ENCODE data around the gene WWOX. TPM values are rescaled to one million over a fixed set of nuclear protein-coding genes. Genes with fewer than 3 reads are reported as not detected.

WWOX gene
- total and polyA plus RNA-seq, 2 donors (not counting 1 experiment from before 2014, with no cell fraction given): 10.5 to 42.3 TPM

DNA sequence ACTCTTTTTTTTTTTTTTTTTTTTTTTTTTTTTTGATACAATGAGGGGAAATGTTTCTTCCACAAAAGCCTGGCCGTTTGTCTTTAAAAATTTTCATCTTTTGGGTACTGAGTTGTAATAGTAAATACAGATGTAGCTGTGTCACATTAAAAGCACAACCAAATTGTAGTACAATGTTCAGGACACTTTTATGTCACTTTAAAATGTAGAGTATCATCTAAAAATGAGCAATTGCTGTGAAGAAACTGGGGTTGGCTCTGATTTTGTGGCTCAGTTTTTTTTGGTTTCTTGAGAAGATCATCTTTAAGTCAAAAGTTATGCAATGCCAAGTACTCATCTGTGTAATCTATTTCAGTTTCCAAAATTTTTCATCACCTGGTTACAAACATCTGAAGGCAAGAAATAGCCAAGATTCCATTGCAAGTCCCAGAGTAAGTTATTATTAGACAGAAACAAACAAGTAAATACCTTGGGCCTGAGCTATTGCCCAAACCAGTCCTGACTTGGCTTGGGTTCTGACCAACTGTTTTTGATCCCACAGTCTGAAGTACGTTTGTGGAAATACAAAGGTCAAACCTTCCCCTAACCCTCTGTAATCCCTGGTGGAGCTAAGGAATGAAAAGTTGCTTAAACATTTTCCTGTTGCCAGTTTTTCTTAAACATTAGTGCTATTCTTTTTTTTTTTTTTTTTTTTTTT is 717.2 kb downstream of the WWOX start:
- Mint-ChIP-seq H3K27ac (no peak overlapping the region), H3K9me3 (ENCODE audit: insufficient read depth) (no peaks in the 10 kb centered on the region), H3K27me3 (no peaks in the 10 kb centered on the region), H3K4me3 (no peak overlapping the region), H3K4me1 (no peaks in the 10 kb centered on the region)
- DNase-seq (no peak), ATAC-seq (ENCODE audit: low read depth) (no peak)
- no peaks in the 10 kb centered on the region for H3K79me2 ChIP-seq (ENCODE audit: control insufficient read depth, insufficient read depth, low read length)
- no peak overlapping the region for H3K4me3 ChIP-seq (ENCODE audit: control extremely low read depth in 1 of 5, extremely low read depth in 1 of 5, insufficient read depth in 1 of 5, low read depth in 2 of 5, low read length in 4 of 5)
- POLR2A ChIA-PET: no interaction called here
- no CpG with 5 or more reads among the region's 2 CpGs for WGBS (ENCODE audit: insufficient coverage)
- CTCF ChIA-PET: interaction anchor here (0.6 kb wide), 1 partner anchor 11 kb away, joined by 3 read pairs; no protein-coding TSS in a partner anchor
- no peak overlapping the region for H2AFZ ChIP-seq (ENCODE audit: insufficient read depth, low read depth, low read length, poor library complexity, severe bottlenecking)
- no peak overlapping the region for H3K9ac ChIP-seq (ENCODE audit: low read length)
- H3K27ac ChIP-seq (ENCODE audit: low read length in 2 of 2): no peak overlapping the region
- H4K20me1 ChIP-seq (ENCODE audit: control insufficient read depth, insufficient read depth, low read length, poor library complexity, severe bottlenecking): peaks cover 13% of the 10 kb centered on the region
- no peaks in the 10 kb centered on the region for H3K4me1 ChIP-seq (ENCODE audit: control insufficient read depth in 2 of 2, insufficient read depth in 2 of 2, low read length in 2 of 2)
- no peaks in the 10 kb centered on the region for H3K9me3 ChIP-seq (ENCODE audit: control extremely low read depth in 1 of 3, control insufficient read depth in 2 of 3, insufficient read depth in 1 of 3, low read length in 2 of 3)
- no peaks in the 10 kb centered on the region for H3K27me3 ChIP-seq (replicated peaks in 1 of 4; ENCODE audit: control extremely low read depth in 1 of 4, control insufficient read depth in 3 of 4, insufficient read depth in 4 of 4, low read length in 3 of 4)
- no peaks in the 10 kb centered on the region for H3K36me3 ChIP-seq (replicated peaks in 1 of 2; ENCODE audit: control extremely low read depth in 1 of 2, control insufficient read depth in 1 of 2, extremely low read depth in 1 of 2, insufficient read depth in 2 of 2, low read length in 1 of 2)
- no peak overlapping the region for H3K4me2 ChIP-seq (replicated peaks; ENCODE audit: low read depth, low read length, poor library complexity, severe bottlenecking)
- intact Hi-C loops (cut with micrococcal nuclease): no loop called here
- TF ChIP-seq EZH2 (IDR thresholded peaks at IDR 0.05; ENCODE audit: borderline replicate concordance, insufficient read depth, low read depth, low read length, poor library complexity, severe bottlenecking): no peak
- no peak for TF ChIP-seq CTCF (IDR thresholded peaks at IDR 0.05)

DNA sequence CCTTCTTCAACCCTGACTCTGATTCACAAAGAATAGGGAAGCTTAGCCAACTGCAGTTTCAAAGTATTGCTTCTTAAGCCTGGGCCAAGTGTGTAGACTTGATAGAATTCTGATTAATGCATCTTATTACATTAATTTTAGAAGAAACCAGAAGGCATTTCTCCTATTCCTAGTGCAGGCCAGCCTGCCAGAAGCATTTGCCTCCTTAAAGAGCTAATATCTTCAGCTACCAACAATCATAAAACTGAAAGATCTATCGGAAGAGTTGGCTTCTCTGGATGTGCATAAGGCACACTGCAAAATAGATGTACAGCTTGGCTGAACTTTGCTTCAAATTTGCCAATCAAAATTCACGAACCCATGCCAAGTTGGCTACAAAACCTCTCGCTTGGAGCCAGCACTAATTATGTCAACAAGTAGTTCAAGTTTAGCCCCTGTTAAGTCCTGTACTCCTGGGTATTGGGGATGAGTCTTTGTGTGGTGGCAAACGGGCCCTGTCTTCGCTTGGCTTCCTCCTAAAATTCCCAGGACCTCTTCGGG is 717.8 kb downstream of the WWOX start:
- POLR2A ChIA-PET: no interaction called here
- H3K4me1 Mint-ChIP-seq: no peaks in the 10 kb centered on the region
- H3K9me3 Mint-ChIP-seq (ENCODE audit: insufficient read depth): no peaks in the 10 kb centered on the region
- no peaks in the 10 kb centered on the region for H3K36me3 ChIP-seq (replicated peaks in 1 of 2; ENCODE audit: control extremely low read depth in 1 of 2, control insufficient read depth in 1 of 2, extremely low read depth in 1 of 2, insufficient read depth in 2 of 2, low read length in 1 of 2)
- H2AFZ ChIP-seq (ENCODE audit: insufficient read depth, low read depth, low read length, poor library complexity, severe bottlenecking): no peak overlapping the region
- H3K79me2 ChIP-seq (ENCODE audit: control insufficient read depth, insufficient read depth, low read length): no peaks in the 10 kb centered on the region
- no peaks in the 10 kb centered on the region for H3K4me1 ChIP-seq (ENCODE audit: control insufficient read depth in 2 of 2, insufficient read depth in 2 of 2, low read length in 2 of 2)
- TF ChIP-seq CTCF (IDR thresholded peaks at IDR 0.05) (no peak), EZH2 (IDR thresholded peaks at IDR 0.05; ENCODE audit: borderline replicate concordance, insufficient read depth, low read depth, low read length, poor library complexity, severe bottlenecking) (no peak)
- H3K9ac ChIP-seq (ENCODE audit: low read length): no peak overlapping the region
- intact Hi-C loops (cut with micrococcal nuclease): no loop called here
- 100% methylated on average over 3 of the region's 6 CpGs for WGBS (ENCODE audit: insufficient coverage)
- H3K4me2 ChIP-seq (replicated peaks; ENCODE audit: low read depth, low read length, poor library complexity, severe bottlenecking): no peak overlapping the region
- CTCF ChIA-PET: interaction anchor here (0.6 kb wide), 1 partner anchor 10 kb away, joined by 3 read pairs; no protein-coding TSS in a partner anchor
- no peaks in the 10 kb centered on the region for H3K27me3 Mint-ChIP-seq
- no peak for DNase-seq
- H3K4me3 ChIP-seq (ENCODE audit: control extremely low read depth in 1 of 5, extremely low read depth in 1 of 5, insufficient read depth in 1 of 5, low read depth in 2 of 5, low read length in 4 of 5): no peak overlapping the region
- no peak overlapping the region for H3K27ac Mint-ChIP-seq
- H3K27ac ChIP-seq (ENCODE audit: low read length in 2 of 2): no peak overlapping the region
- no peak overlapping the region for H3K4me3 Mint-ChIP-seq
- no peak for ATAC-seq (ENCODE audit: low read depth)
- H3K27me3 ChIP-seq (replicated peaks in 1 of 4; ENCODE audit: control extremely low read depth in 1 of 4, control insufficient read depth in 3 of 4, insufficient read depth in 4 of 4, low read length in 3 of 4): no peaks in the 10 kb centered on the region
- H4K20me1 ChIP-seq (ENCODE audit: control insufficient read depth, insufficient read depth, low read length, poor library complexity, severe bottlenecking): peaks cover 13% of the 10 kb centered on the region
- no peaks in the 10 kb centered on the region for H3K9me3 ChIP-seq (ENCODE audit: control extremely low read depth in 1 of 3, control insufficient read depth in 2 of 3, insufficient read depth in 1 of 3, low read length in 2 of 3)
